ENCODE measurements around the gene PGAP3.

The PGAP3 gene

GRCh38 chr17:39633570-39634183 lies 54.2 kb downstream of the PGAP3 start:
- WGBS, result 68% methylated on average over 8 of the region's 8 CpGs
- Histone ChIP-seq H3K36me3 (ENCODE audit: control insufficient read depth in 1 of 2, insufficient read depth in 2 of 2, low read depth in 1 of 2, low read length in 2 of 2) (no peaks in the 10 kb centered on the region), H2AK5ac (ENCODE audit: low read length, severe bottlenecking) (no peak overlapping the region), H3K14ac (ENCODE audit: low read length in 2 of 2) (no peak overlapping the region), H3K4ac (ENCODE audit: low read depth in 1 of 2, low read length in 2 of 2) (no peak overlapping the region), H2BK120ac (ENCODE audit: low read depth, low read length) (no peak overlapping the region), H3K18ac (ENCODE audit: low read depth in 1 of 2, low read length in 2 of 2) (no peak overlapping the region), H3K23ac (ENCODE audit: low read length in 2 of 2) (no peak overlapping the region), H3K9me3 (ENCODE audit: control insufficient read depth, low read length) (no peaks in the 10 kb centered on the region), H3K4me2 (ENCODE audit: low read length, poor library complexity, severe bottlenecking) (no peak overlapping the region), H3K9ac (ENCODE audit: low read length) (no peak overlapping the region), H3K4me1 (ENCODE audit: control insufficient read depth, insufficient read depth, low read depth, low read length) (peaks cover 17% of the 10 kb centered on the region), H3K79me1 (replicated peaks; ENCODE audit: low read length, poor library complexity, severe bottlenecking) (peaks cover 11% of the 10 kb centered on the region), H2BK5ac (ENCODE audit: low read depth, low read length, poor library complexity, severe bottlenecking) (no peak overlapping the region), H2AFZ (ENCODE audit: low read depth, low read length) (no peak overlapping the region), H3K4me3 (ENCODE audit: insufficient read depth in 1 of 2, low read depth in 1 of 2, low read length in 2 of 2) (no peak overlapping the region), H2BK15ac (ENCODE audit: low read depth, poor library complexity, severe bottlenecking) (no peak overlapping the region), H4K91ac (ENCODE audit: low read length) (no peak overlapping the region), H2BK12ac (ENCODE audit: low read length in 2 of 2) (no peak overlapping the region), H3K27me3 (ENCODE audit: control insufficient read depth in 1 of 2, insufficient read depth in 1 of 2, low read length in 2 of 2) (peaks cover 36 to 38% of the 10 kb centered on the region in 2 experiments), H4K8ac (ENCODE audit: low read length) (no peak overlapping the region), H3K27ac (ENCODE audit: low read length, poor library complexity, severe bottlenecking) (no peak overlapping the region)
- no peak for DNase-seq

- Histone ChIP-seq H3K27ac (ENCODE audit: low read length, poor library complexity, severe bottlenecking) (no peak overlapping the region), H3K27me3 (ENCODE audit: control insufficient read depth in 1 of 2, insufficient read depth in 1 of 2, low read length in 2 of 2) (peaks cover 49 to 50% of the 10 kb centered on the region in 2 experiments), H3K9me3 (ENCODE audit: control insufficient read depth, low read length) (no peaks in the 10 kb centered on the region), H2AK5ac (ENCODE audit: low read length, severe bottlenecking) (no peak overlapping the region), H4K8ac (ENCODE audit: low read length) (no peak overlapping the region), H2BK120ac (ENCODE audit: low read depth, low read length) (no peak overlapping the region), H3K4me1 (ENCODE audit: control insufficient read depth, insufficient read depth, low read depth, low read length) (peaks cover 14% of the 10 kb centered on the region), H2BK15ac (ENCODE audit: low read depth, poor library complexity, severe bottlenecking) (no peak overlapping the region), H3K36me3 (ENCODE audit: control insufficient read depth in 1 of 2, insufficient read depth in 2 of 2, low read depth in 1 of 2, low read length in 2 of 2) (no peaks in the 10 kb centered on the region), H3K4ac (ENCODE audit: low read depth in 1 of 2, low read length in 2 of 2) (no peak overlapping the region), H3K9ac (ENCODE audit: low read length) (no peak overlapping the region), H3K23ac (ENCODE audit: low read length in 2 of 2) (no peak overlapping the region), H4K91ac (ENCODE audit: low read length) (no peak overlapping the region), H2BK12ac (ENCODE audit: low read length in 2 of 2) (no peak overlapping the region), H2BK5ac (ENCODE audit: low read depth, low read length, poor library complexity, severe bottlenecking) (no peak overlapping the region), H3K4me2 (ENCODE audit: low read length, poor library complexity, severe bottlenecking) (no peak overlapping the region), H3K4me3 (ENCODE audit: insufficient read depth in 1 of 2, low read depth in 1 of 2, low read length in 2 of 2) (no peak overlapping the region), H3K79me1 (replicated peaks; ENCODE audit: low read length, poor library complexity, severe bottlenecking) (peaks cover under 1% of the 10 kb centered on the region), H3K14ac (ENCODE audit: low read length in 2 of 2) (no peak overlapping the region), H3K18ac (ENCODE audit: low read depth in 1 of 2, low read length in 2 of 2) (no peak overlapping the region), H2AFZ (ENCODE audit: low read depth, low read length) (no peak overlapping the region)
- DNase-seq, result no peak
- 67% methylated on average over 13 of the region's 13 CpGs for WGBS
Observed at GRCh38 chr17:39632153-39632941, 55.5 kb downstream of the PGAP3 start.

- Histone ChIP-seq H3K23ac (ENCODE audit: low read length in 2 of 2) (no peak overlapping the region), H3K4me2 (ENCODE audit: low read length, poor library complexity, severe bottlenecking) (no peak overlapping the region), H2BK15ac (ENCODE audit: low read depth, poor library complexity, severe bottlenecking) (no peak overlapping the region), H2BK120ac (ENCODE audit: low read depth, low read length) (no peak overlapping the region), H4K8ac (ENCODE audit: low read length) (no peak overlapping the region), H2AK5ac (ENCODE audit: low read length, severe bottlenecking) (no peak overlapping the region), H3K9ac (ENCODE audit: low read length) (no peak overlapping the region), H2AFZ (ENCODE audit: low read depth, low read length) (no peak overlapping the region), H3K14ac (ENCODE audit: low read length in 2 of 2) (no peak overlapping the region), H3K4me3 (ENCODE audit: insufficient read depth in 1 of 2, low read depth in 1 of 2, low read length in 2 of 2) (no peak overlapping the region), H3K79me1 (replicated peaks; ENCODE audit: low read length, poor library complexity, severe bottlenecking) (no peaks in the 10 kb centered on the region), H3K4ac (ENCODE audit: low read depth in 1 of 2, low read length in 2 of 2) (no peak overlapping the region), H3K27ac (ENCODE audit: low read length, poor library complexity, severe bottlenecking) (no peak overlapping the region), H3K9me3 (ENCODE audit: control insufficient read depth, low read length) (no peaks in the 10 kb centered on the region), H3K18ac (ENCODE audit: low read depth in 1 of 2, low read length in 2 of 2) (no peak overlapping the region), H3K4me1 (ENCODE audit: control insufficient read depth, insufficient read depth, low read depth, low read length) (peaks cover 21% of the 10 kb centered on the region), H2BK5ac (ENCODE audit: low read depth, low read length, poor library complexity, severe bottlenecking) (no peak overlapping the region), H2BK12ac (ENCODE audit: low read length in 2 of 2) (no peak overlapping the region), H3K36me3 (ENCODE audit: control insufficient read depth in 1 of 2, insufficient read depth in 2 of 2, low read depth in 1 of 2, low read length in 2 of 2) (no peaks in the 10 kb centered on the region), H3K27me3 (ENCODE audit: control insufficient read depth in 1 of 2, insufficient read depth in 1 of 2, low read length in 2 of 2) (peaks cover 55 to 60% of the 10 kb centered on the region in 2 experiments), H4K91ac (ENCODE audit: low read length) (no peak overlapping the region)
- DNase-seq, result no peak
- WGBS, result 13% methylated on average over 4 of the region's 6 CpGs
Observed at GRCh38 chr17:39631403-39631802, 56.5 kb downstream of the PGAP3 start.

- Histone ChIP-seq H3K14ac (ENCODE audit: low read length in 2 of 2) (no peak overlapping the region), H3K4me1 (ENCODE audit: control insufficient read depth, insufficient read depth, low read depth, low read length) (peaks cover 27% of the 10 kb centered on the region), H3K36me3 (ENCODE audit: control insufficient read depth in 1 of 2, insufficient read depth in 2 of 2, low read depth in 1 of 2, low read length in 2 of 2) (no peaks in the 10 kb centered on the region), H3K79me1 (replicated peaks; ENCODE audit: low read length, poor library complexity, severe bottlenecking) (no peaks in the 10 kb centered on the region), H2AFZ (ENCODE audit: low read depth, low read length) (no peak overlapping the region), H4K91ac (ENCODE audit: low read length) (no peak overlapping the region), H2AK5ac (ENCODE audit: low read length, severe bottlenecking) (no peak overlapping the region), H3K9me3 (ENCODE audit: control insufficient read depth, low read length) (no peaks in the 10 kb centered on the region), H2BK120ac (ENCODE audit: low read depth, low read length) (no peak overlapping the region), H2BK15ac (ENCODE audit: low read depth, poor library complexity, severe bottlenecking) (no peak overlapping the region), H2BK5ac (ENCODE audit: low read depth, low read length, poor library complexity, severe bottlenecking) (no peak overlapping the region), H3K23ac (ENCODE audit: low read length in 2 of 2) (no peak overlapping the region), H2BK12ac (ENCODE audit: low read length in 2 of 2) (no peak overlapping the region), H3K18ac (ENCODE audit: low read depth in 1 of 2, low read length in 2 of 2) (no peak overlapping the region), H3K27ac (ENCODE audit: low read length, poor library complexity, severe bottlenecking) (no peak overlapping the region), H3K4ac (ENCODE audit: low read depth in 1 of 2, low read length in 2 of 2) (no peak overlapping the region), H4K8ac (ENCODE audit: low read length) (no peak overlapping the region), H3K4me2 (ENCODE audit: low read length, poor library complexity, severe bottlenecking) (no peak overlapping the region), H3K9ac (ENCODE audit: low read length) (no peak overlapping the region), H3K27me3 (ENCODE audit: control insufficient read depth in 1 of 2, insufficient read depth in 1 of 2, low read length in 2 of 2) (peaks cover 70 to 75% of the 10 kb centered on the region in 2 experiments), H3K4me3 (ENCODE audit: insufficient read depth in 1 of 2, low read depth in 1 of 2, low read length in 2 of 2) (no peak overlapping the region)
- no peak for DNase-seq
- 89% methylated on average over 11 of the region's 12 CpGs for WGBS
Observed at GRCh38 chr17:39629898-39630297, 58.0 kb downstream of the PGAP3 start.

All from mesenchymal stem cell (in vitro differentiated cells and primary cell).